ENCODE measurements around the gene GRIN2A. TPM values are rescaled to one million over a fixed set of nuclear protein-coding genes. Genes with fewer than 3 reads are reported as not detected.

The GRIN2A gene
- total RNA-seq, 1 experiment from 2014 or later, result not detected

DNA sequence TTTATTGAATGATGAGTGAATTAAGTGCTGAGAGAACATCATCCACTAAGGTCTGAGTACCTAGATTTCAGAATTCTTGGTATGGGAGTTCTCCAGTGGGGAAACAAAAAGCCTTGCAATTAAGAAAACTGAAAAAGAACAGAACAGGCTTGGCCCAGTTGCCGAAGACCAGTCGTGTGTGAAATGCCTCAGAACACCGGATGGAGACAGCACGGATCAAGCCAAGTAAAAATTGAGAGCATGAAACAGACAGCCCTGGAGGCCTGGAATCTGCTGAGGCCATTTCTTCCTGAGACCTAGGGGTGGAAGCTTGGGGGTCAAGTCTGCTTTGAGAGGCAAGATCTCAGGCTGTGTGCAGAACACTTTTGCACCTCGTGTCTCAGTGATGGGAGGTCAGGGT, 43.3 kb downstream of the GRIN2A start:
- ChIA-PET CTCF (no interaction called here), POLR2A (no interaction called here)
- BruUV-seq (replicated peaks), result no TSS peak
- Mint-ChIP-seq H3K9me3 (ENCODE audit: unreplicated experiment) (peaks cover 15% of the 10 kb centered on the region), H3K4me3 (ENCODE audit: unreplicated experiment) (no peak overlapping the region), H3K27me3 (ENCODE audit: insufficient read depth, unreplicated experiment) (no peaks in the 10 kb centered on the region), H3K27ac (ENCODE audit: low read depth, unreplicated experiment) (no peak overlapping the region), H3K36me3 (ENCODE audit: insufficient read depth, unreplicated experiment) (no peaks in the 10 kb centered on the region), H3K4me1 (ENCODE audit: insufficient read depth, unreplicated experiment) (no peaks in the 10 kb centered on the region)
- no peak for DNase-seq (ENCODE audit: unreplicated experiment)
- TF ChIP-seq, protein P1, sequence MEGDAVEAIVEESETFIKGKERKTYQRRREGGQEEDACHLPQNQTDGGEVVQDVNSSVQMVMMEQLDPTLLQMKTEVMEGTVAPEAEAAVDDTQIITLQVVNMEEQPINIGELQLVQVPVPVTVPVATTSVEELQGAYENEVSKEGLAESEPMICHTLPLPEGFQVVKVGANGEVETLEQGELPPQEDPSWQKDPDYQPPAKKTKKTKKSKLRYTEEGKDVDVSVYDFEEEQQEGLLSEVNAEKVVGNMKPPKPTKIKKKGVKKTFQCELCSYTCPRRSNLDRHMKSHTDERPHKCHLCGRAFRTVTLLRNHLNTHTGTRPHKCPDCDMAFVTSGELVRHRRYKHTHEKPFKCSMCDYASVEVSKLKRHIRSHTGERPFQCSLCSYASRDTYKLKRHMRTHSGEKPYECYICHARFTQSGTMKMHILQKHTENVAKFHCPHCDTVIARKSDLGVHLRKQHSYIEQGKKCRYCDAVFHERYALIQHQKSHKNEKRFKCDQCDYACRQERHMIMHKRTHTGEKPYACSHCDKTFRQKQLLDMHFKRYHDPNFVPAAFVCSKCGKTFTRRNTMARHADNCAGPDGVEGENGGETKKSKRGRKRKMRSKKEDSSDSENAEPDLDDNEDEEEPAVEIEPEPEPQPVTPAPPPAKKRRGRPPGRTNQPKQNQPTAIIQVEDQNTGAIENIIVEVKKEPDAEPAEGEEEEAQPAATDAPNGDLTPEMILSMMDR (IDR thresholded peaks at IDR 0.05; ENCODE audit: unreplicated experiment), result no peak
- intact Hi-C loops (cut with micrococcal nuclease), result no loop called here

DNA sequence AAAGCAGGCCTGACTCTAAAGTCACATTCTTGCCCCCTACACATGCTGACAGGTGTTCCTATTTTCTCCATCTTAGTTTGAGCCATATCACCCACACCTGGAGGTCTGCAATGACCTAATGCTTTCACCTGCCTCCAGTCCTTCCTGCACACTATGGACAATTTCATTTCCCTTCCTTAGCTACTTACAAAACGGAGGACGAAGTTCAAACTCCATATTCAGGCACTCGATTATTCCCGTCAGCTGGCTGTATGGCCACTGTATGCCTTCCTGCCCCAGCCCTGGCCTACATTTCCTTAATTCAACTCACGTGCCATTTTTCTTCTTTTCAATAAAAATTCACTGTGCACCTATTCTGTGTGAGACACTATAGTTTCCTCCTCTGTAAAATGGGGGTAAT, 44.9 kb downstream of the GRIN2A start:
- ChIA-PET POLR2A (no interaction called here), CTCF (no interaction called here)
- Mint-ChIP-seq H3K27ac (ENCODE audit: low read depth, unreplicated experiment) (no peak overlapping the region), H3K4me3 (ENCODE audit: unreplicated experiment) (no peak overlapping the region), H3K9me3 (ENCODE audit: unreplicated experiment) (peaks cover 15% of the 10 kb centered on the region), H3K4me1 (ENCODE audit: insufficient read depth, unreplicated experiment) (no peaks in the 10 kb centered on the region), H3K36me3 (ENCODE audit: insufficient read depth, unreplicated experiment) (no peaks in the 10 kb centered on the region), H3K27me3 (ENCODE audit: insufficient read depth, unreplicated experiment) (no peaks in the 10 kb centered on the region)
- DNase-seq (ENCODE audit: unreplicated experiment), result no peak
- TF ChIP-seq, protein P1 (IDR thresholded peaks at IDR 0.05; ENCODE audit: unreplicated experiment), result no peak
- no TSS peak for BruUV-seq (replicated peaks)
- intact Hi-C loops (cut with micrococcal nuclease), result no loop called here

DNA sequence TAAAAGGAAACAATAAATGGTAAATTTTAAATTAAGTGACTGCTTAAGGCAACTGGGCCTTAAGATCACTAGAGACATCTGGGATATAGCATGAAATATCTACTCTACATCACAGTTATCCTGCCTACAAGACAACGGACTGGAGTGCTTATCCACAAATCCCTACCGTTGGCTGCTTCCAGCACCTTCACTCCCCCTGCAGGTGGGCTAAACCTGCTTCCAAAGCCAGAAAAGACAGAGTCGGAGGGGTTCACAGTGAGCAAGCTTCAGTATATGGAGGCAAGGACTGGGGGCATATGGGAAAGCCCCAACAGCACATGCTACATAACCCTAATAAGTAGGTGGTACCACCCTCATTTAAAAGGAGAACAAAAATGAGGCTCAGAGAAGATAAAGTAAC, 45.3 kb downstream of the GRIN2A start:
- Mint-ChIP-seq H3K36me3 (ENCODE audit: insufficient read depth, unreplicated experiment) (no peaks in the 10 kb centered on the region), H3K9me3 (ENCODE audit: unreplicated experiment) (peaks cover 10% of the 10 kb centered on the region), H3K4me3 (ENCODE audit: unreplicated experiment) (no peak overlapping the region), H3K27ac (ENCODE audit: low read depth, unreplicated experiment) (no peak overlapping the region), H3K27me3 (ENCODE audit: insufficient read depth, unreplicated experiment) (no peaks in the 10 kb centered on the region), H3K4me1 (ENCODE audit: insufficient read depth, unreplicated experiment) (no peaks in the 10 kb centered on the region)
- CTCF ChIA-PET, result interaction anchor here (0.6 kb wide), 1 partner anchor 951 kb away, joined by 3 read pairs; no protein-coding TSS in a partner anchor
- DNase-seq (ENCODE audit: unreplicated experiment), result no peak
- no TSS peak for BruUV-seq (replicated peaks)
- intact Hi-C loops (cut with micrococcal nuclease), result no loop called here
- TF ChIP-seq, protein P1 (IDR thresholded peaks at IDR 0.05; ENCODE audit: unreplicated experiment), result no peak
- POLR2A ChIA-PET, result no interaction called here

DNA sequence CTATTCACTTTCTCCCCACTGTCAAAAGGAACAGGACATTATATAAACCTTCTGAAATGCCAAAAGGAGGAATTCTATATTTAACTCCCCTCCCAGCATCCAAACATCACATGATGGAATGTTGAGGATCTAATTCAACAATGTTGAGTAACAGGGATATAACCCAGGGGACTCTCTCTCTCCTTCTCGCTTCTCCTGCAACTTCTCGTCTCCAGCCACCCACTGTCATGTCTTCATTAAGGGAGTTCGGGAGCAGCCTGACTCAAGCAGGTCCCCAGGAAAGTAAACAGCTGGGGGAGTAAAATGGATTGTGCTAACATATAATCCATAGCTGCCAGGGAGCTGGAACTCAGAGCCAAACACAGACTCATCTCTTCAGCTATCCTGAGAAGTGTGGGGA, 51.7 kb downstream of the GRIN2A start:
- Mint-ChIP-seq H3K4me1 (ENCODE audit: insufficient read depth, unreplicated experiment) (no peaks in the 10 kb centered on the region), H3K27ac (ENCODE audit: low read depth, unreplicated experiment) (no peak overlapping the region), H3K27me3 (ENCODE audit: insufficient read depth, unreplicated experiment) (no peaks in the 10 kb centered on the region), H3K36me3 (ENCODE audit: insufficient read depth, unreplicated experiment) (no peaks in the 10 kb centered on the region), H3K9me3 (ENCODE audit: unreplicated experiment) (peaks cover 32% of the 10 kb centered on the region), H3K4me3 (ENCODE audit: unreplicated experiment) (no peak overlapping the region)
- no TSS peak for BruUV-seq (replicated peaks)
- ChIA-PET POLR2A (no interaction called here), CTCF (no interaction called here)
- no peak for DNase-seq (ENCODE audit: unreplicated experiment)
- intact Hi-C loops (cut with micrococcal nuclease), result no loop called here
- TF ChIP-seq, protein P1 (IDR thresholded peaks at IDR 0.05; ENCODE audit: unreplicated experiment), result no peak

Data from MCF 10A (cell line).